H9 (cell line): ENCODE measurements around the gene UFSP1. TPM values are rescaled to one million over a fixed set of nuclear protein-coding genes. Genes with fewer than 3 reads are reported as not detected.
"Not testable (repeated sequence)": the region's sequence is repeated elsewhere in the genome, so short reads cannot be mapped to it uniquely, and the experiment has no call there.

Experiments used
- DNase-seq: peaks from one replicate; pipeline ENCODE4 v3.0.0-alpha.2; 2017
- H2AFZ ChIP-seq: one replicate; pipeline ENCODE4 v1.6.1; 2013; ENCODE audit warnings: mild to moderate bottlenecking, low read length, control low read depth, moderate library complexity
- H2AK5ac ChIP-seq: 2 replicates; pipeline ENCODE4 v1.6.1; 2013; ENCODE audit warnings: low read length, control low read depth, mixed read lengths; ENCODE audit not compliant: insufficient read length
- H2BK120ac ChIP-seq: one replicate; pipeline ENCODE4 v1.6.1; 2013; ENCODE audit warnings: low read depth, mild to moderate bottlenecking, low read length, control low read depth, inconsistent platforms; ENCODE audit not compliant: poor library complexity, severe bottlenecking
- H2BK12ac ChIP-seq: 2 replicates; pipeline ENCODE4 v1.6.1; 2013; ENCODE audit warnings: low read length, control low read depth, mixed read lengths, low read depth; ENCODE audit not compliant: insufficient read length
- H2BK15ac ChIP-seq: 2 replicates; pipeline ENCODE4 v1.6.1; 2013; ENCODE audit warnings: low read depth, low read length, control low read depth
- H2BK20ac ChIP-seq: one replicate; pipeline ENCODE4 v1.6.1; 2013; ENCODE audit warnings: low read depth, mild to moderate bottlenecking, low read length, control low read depth, inconsistent platforms; ENCODE audit not compliant: poor library complexity, severe bottlenecking
- H2BK5ac ChIP-seq: 2 replicates; pipeline ENCODE4 v1.6.1; 2013; ENCODE audit warnings: low read length, control low read depth, mixed read lengths; ENCODE audit not compliant: insufficient read length
- H3K14ac ChIP-seq: 2 replicates; pipeline ENCODE4 v1.6.1; 2013; ENCODE audit warnings: low read length, control low read depth; ENCODE audit not compliant: insufficient read depth
- H3K18ac ChIP-seq: 2 replicates; pipeline ENCODE4 v1.6.1; 2013; ENCODE audit warnings: low read depth, mild to moderate bottlenecking, mixed read lengths, low read length, control low read depth; ENCODE audit not compliant: insufficient read length
- H3K23ac ChIP-seq: 2 replicates; pipeline ENCODE4 v1.6.1; 2013; ENCODE audit warnings: low read length, control low read depth, mixed read lengths, low read depth; ENCODE audit not compliant: insufficient read length
- H3K23me2 ChIP-seq: 2 replicates; pipeline ENCODE4 v1.6.1; 2013; ENCODE audit warnings: low read depth, mild to moderate bottlenecking, mixed read lengths, low read length, control low read depth; ENCODE audit not compliant: insufficient read length, poor library complexity, severe bottlenecking
- H3K27ac ChIP-seq: 2 replicates; pipeline ENCODE4 v1.5.1; 2013; ENCODE audit warnings: low read length, control low read depth, mixed read lengths, low read depth; ENCODE audit not compliant: insufficient read length
- H3K27me3 ChIP-seq: 2 replicates; pipeline ENCODE4 v1.6.1; 2013; ENCODE audit warnings: low read length, control low read depth, inconsistent platforms; ENCODE audit not compliant: insufficient read depth
- H3K4ac ChIP-seq: 2 replicates; pipeline ENCODE4 v1.6.1; 2013; ENCODE audit warnings: low read depth, mild to moderate bottlenecking, control low read depth, inconsistent platforms, low read length, moderate library complexity
- H3K4me1 ChIP-seq: 2 replicates; pipeline ENCODE4 v1.6.1; 2013; ENCODE audit warnings: low read length, control low read depth, inconsistent platforms; ENCODE audit not compliant: insufficient read depth
- H3K4me2 ChIP-seq: 2 replicates; pipeline ENCODE4 v1.6.1; 2013; ENCODE audit warnings: low read length, control low read depth, mixed read lengths; ENCODE audit not compliant: insufficient read length, insufficient read depth
- H3K56ac ChIP-seq: 2 replicates; pipeline ENCODE4 v1.6.1; 2013; ENCODE audit warnings: low read depth, mild to moderate bottlenecking, mixed read lengths, low read length, control low read depth; ENCODE audit not compliant: insufficient read length
- H3K79me1 ChIP-seq: 2 replicates; pipeline ENCODE4 v1.6.1; 2013; ENCODE audit warnings: low read depth, mild to moderate bottlenecking, moderate library complexity, low read length, control low read depth, inconsistent platforms; ENCODE audit not compliant: insufficient read depth, poor library complexity, severe bottlenecking
- H3K79me2 ChIP-seq: 2 replicates; pipeline ENCODE4 v1.6.1; 2013; ENCODE audit warnings: low read length, control low read depth, inconsistent platforms; ENCODE audit not compliant: insufficient read depth
- H3K9ac ChIP-seq: 2 replicates; pipeline ENCODE4 v1.6.1; 2013; ENCODE audit warnings: low read length, control low read depth, mixed read lengths; ENCODE audit not compliant: insufficient read length; ENCODE audit errors: extremely low read depth
- H3K9me3 ChIP-seq: one replicate; pipeline ENCODE4 v1.6.1; 2013; ENCODE audit warnings: low read depth, low read length, inconsistent platforms; ENCODE audit not compliant: control insufficient read depth
- H3T11ph ChIP-seq: one replicate; pipeline ENCODE4 v1.6.1; 2013; ENCODE audit warnings: mild to moderate bottlenecking, low read length, control low read depth, inconsistent platforms
- H4K20me1 ChIP-seq: one replicate; pipeline ENCODE4 v1.6.1; 2013; ENCODE audit not compliant: control insufficient read depth, insufficient read length, insufficient read depth
- H4K5ac ChIP-seq: 2 replicates; pipeline ENCODE4 v1.6.1; 2013; ENCODE audit warnings: low read depth, mild to moderate bottlenecking, mixed read lengths, low read length, control low read depth; ENCODE audit not compliant: insufficient read length
- H4K8ac ChIP-seq: replicated peaks from 2 replicates; pipeline ENCODE4 v1.6.1; 2013; ENCODE audit warnings: low read length, control low read depth, mixed read lengths, low read depth; ENCODE audit not compliant: insufficient read length
- H4K91ac ChIP-seq: 2 replicates; pipeline ENCODE4 v1.6.1; 2013; ENCODE audit warnings: low read depth, mild to moderate bottlenecking, moderate library complexity, mixed read lengths, low read length, control low read depth; ENCODE audit not compliant: insufficient read length
- H3K27ac Mint-ChIP-seq, 3 experiments: 2 replicates in 2 of 3; 3 replicates in 1 of 3; pipeline ENCODE4 v1.8.0; 2020 to 2021; ENCODE audit warnings: mixed read lengths in 3 of 3, mild to moderate bottlenecking in 1 of 3, moderate library complexity in 1 of 3
- H3K27me3 Mint-ChIP-seq: 2 replicates; pipeline ENCODE4 v1.8.0; 2021; ENCODE audit warnings: low read depth, mild to moderate bottlenecking, moderate library complexity, mixed read lengths
- H3K36me3 Mint-ChIP-seq, 3 experiments: 2 replicates in 2 of 3; 3 replicates in 1 of 3; pipeline ENCODE4 v1.8.0; 2020 to 2021; ENCODE audit warnings: low read depth in 3 of 3, mixed read lengths in 3 of 3; ENCODE audit not compliant: insufficient read depth in 1 of 3
- H3K4me1 Mint-ChIP-seq, 2 experiments: 2 replicates each; pipeline ENCODE4 v1.8.0; 2020; ENCODE audit warnings: mixed read lengths in 2 of 2
- H3K4me3 Mint-ChIP-seq, 2 experiments: 2 replicates in 1 of 2; 3 replicates in 1 of 2; pipeline ENCODE4 v1.8.0; 2020 to 2021; ENCODE audit warnings: mild to moderate bottlenecking in 2 of 2, mixed read lengths in 2 of 2, moderate library complexity in 1 of 2
- H3K9me3 Mint-ChIP-seq, 2 experiments: 2 replicates in 1 of 2; 3 replicates in 1 of 2; pipeline ENCODE4 v1.8.0; 2020; ENCODE audit warnings: mild to moderate bottlenecking in 2 of 2, mixed read lengths in 2 of 2, moderate library complexity in 1 of 2
- WGBS: extraction: QIAGEN DNeasy Blood & Tissue Kit; methylation state at CpG from one replicate; pipeline ENCODE4 v1.1.7; 2013; ENCODE audit warnings: missing lambda C conversion rate, low lambda C conversion rate, mixed read lengths; ENCODE audit not compliant: insufficient read length; ENCODE audit errors: extremely low coverage; 5-methylcytosine and 5-hydroxymethylcytosine counted together
- total RNA-seq: library from RNA; stranded (reverse); gene quantifications from 2 replicates; pipeline ENCODE4 v1.2.1, GENCODE V29; 2021
- TF ChIP-seq, protein P1 (sequence below): fragments of 200-600 bp; sonication (generic); conservative IDR thresholded peaks from 3 replicates; pipeline ENCODE4 v1.8.0; 2021; ENCODE audit warnings: antibody characterized with exemption, mild to moderate bottlenecking

UFSP1 gene
- total RNA-seq, 1 experiment from 2014 or later = 4.3 TPM

DNA sequence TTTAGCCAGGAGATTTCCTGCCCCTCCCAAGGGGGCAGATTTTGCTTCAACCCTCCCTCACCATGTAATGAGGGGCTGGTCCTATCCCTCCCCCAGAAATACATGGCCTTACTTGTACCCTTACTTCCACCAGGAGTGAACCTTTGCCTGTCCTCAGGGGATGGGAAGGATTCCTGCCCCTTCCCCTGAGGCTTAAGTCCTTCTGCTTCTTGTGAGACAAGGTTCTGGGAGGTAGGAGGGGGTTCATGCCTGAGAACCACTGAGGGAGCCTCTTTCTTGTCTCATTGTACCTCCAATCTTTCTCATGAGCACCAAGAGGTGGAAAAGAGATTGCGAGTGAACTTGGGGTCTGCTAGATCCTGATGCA, 40.3 kb upstream of the UFSP1 start:
- Histone ChIP-seq H3K79me1 (no peaks in the 10 kb centered on the region), H2BK12ac (no peak overlapping the region), H3K9ac (no peak overlapping the region), H4K5ac (no peak overlapping the region), H3K23ac (no peak overlapping the region), H3K23me2 (peaks cover 2% of the 10 kb centered on the region), H2BK15ac (no peak overlapping the region), H4K91ac (no peak overlapping the region), H3K27ac (peak overlapping the region; percentile 76), H3T11ph (no peak overlapping the region), H3K27me3 (no peaks in the 10 kb centered on the region), H3K4ac (no peak overlapping the region), H2BK5ac (no peak overlapping the region), H3K56ac (no peak overlapping the region), H2BK120ac (no peak overlapping the region), H2BK20ac (no peak overlapping the region), H3K9me3 (no peaks in the 10 kb centered on the region), H3K79me2 (no peaks in the 10 kb centered on the region), H3K14ac (peak overlapping the region; percentile 33; the same call in 1 of the 2 replicates), H3K4me1 (peaks cover 8% of the 10 kb centered on the region; the same call in 1 of the 2 replicates), H3K4me2 (peak overlapping the region; percentile 0), H4K20me1 (no peaks in the 10 kb centered on the region), H2AK5ac (no peak overlapping the region), H4K8ac (no peak overlapping the region), H3K18ac (no peak overlapping the region), H2AFZ (no peak overlapping the region)
- peaks cover 12 to 21% (median 13%) of the 10 kb centered on the region in 3 experiments for H3K36me3 Mint-ChIP-seq
- H3K4me1 Mint-ChIP-seq = peaks cover 17 to 19% of the 10 kb centered on the region in 2 experiments
- TF ChIP-seq, protein P1, sequence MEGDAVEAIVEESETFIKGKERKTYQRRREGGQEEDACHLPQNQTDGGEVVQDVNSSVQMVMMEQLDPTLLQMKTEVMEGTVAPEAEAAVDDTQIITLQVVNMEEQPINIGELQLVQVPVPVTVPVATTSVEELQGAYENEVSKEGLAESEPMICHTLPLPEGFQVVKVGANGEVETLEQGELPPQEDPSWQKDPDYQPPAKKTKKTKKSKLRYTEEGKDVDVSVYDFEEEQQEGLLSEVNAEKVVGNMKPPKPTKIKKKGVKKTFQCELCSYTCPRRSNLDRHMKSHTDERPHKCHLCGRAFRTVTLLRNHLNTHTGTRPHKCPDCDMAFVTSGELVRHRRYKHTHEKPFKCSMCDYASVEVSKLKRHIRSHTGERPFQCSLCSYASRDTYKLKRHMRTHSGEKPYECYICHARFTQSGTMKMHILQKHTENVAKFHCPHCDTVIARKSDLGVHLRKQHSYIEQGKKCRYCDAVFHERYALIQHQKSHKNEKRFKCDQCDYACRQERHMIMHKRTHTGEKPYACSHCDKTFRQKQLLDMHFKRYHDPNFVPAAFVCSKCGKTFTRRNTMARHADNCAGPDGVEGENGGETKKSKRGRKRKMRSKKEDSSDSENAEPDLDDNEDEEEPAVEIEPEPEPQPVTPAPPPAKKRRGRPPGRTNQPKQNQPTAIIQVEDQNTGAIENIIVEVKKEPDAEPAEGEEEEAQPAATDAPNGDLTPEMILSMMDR = no peak
- no peak for DNase-seq
- no peaks in the 10 kb centered on the region for H3K27me3 Mint-ChIP-seq
- peak overlapping the region; percentile 71 to 96 (median 95) for H3K27ac Mint-ChIP-seq
- no CpG with 5 or more reads among the region's 1 CpG for WGBS
- H3K4me3 Mint-ChIP-seq = peak overlapping the region; percentile 2 to 53; a peak in 2 of 5 replicates
- peaks cover 21 to 27% of the 10 kb centered on the region in 2 experiments for H3K9me3 Mint-ChIP-seq

DNA sequence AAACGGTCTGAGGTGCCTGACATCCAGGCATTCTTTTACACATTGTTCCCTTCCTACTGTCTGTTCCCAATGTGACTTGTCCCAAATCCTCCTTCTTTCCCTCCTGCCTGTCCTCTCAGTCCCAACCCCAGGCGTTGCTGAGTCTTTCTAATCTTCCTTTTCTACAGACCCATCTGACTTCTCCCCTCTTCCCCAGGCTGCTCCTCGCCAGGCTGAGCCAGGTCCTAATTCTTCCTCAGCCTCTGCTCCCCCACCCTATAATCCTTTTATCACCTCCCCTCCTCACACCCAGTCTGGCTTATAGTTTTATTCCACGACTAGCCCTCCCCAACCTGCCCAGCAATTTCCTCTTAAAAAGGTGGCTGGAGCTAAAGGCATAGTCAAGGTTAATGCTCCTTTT, 34.1 kb upstream of the UFSP1 start:
- H3K4me2 ChIP-seq, H4K5ac ChIP-seq, H3K56ac ChIP-seq, H2BK12ac ChIP-seq, H2BK5ac ChIP-seq, H3K9me3 ChIP-seq, DNase-seq, H3K9ac ChIP-seq, H2BK120ac ChIP-seq, H3K27ac ChIP-seq, H2BK20ac ChIP-seq, H3K14ac ChIP-seq, H3K4ac ChIP-seq, H2AK5ac ChIP-seq, H3K27me3 ChIP-seq, H3K9me3 Mint-ChIP-seq, H4K91ac ChIP-seq, H3K27ac Mint-ChIP-seq, H2BK15ac ChIP-seq, H3K23ac ChIP-seq, H3K4me3 Mint-ChIP-seq, H3K27me3 Mint-ChIP-seq, H2AFZ ChIP-seq, H3K23me2 ChIP-seq, H3K79me1 ChIP-seq, H3K36me3 Mint-ChIP-seq, H3T11ph ChIP-seq, H4K8ac ChIP-seq, H4K20me1 ChIP-seq, H3K18ac ChIP-seq, H3K79me2 ChIP-seq, H3K4me1 ChIP-seq: not testable (repeated sequence)
- no CpG with 5 or more reads among the region's 4 CpGs for WGBS
- H3K4me1 Mint-ChIP-seq = peaks cover 37 to 40% of the 10 kb centered on the region in 2 experiments
